ENCODE results near the gene TP53TG5.

TP53TG5 gene

GRCh38 chr20:45405571-45406259 is 27.6 kb upstream of the TP53TG5 start:
- DNase-seq (ENCODE audit: low read depth in 3 of 3): no peak

DNA sequence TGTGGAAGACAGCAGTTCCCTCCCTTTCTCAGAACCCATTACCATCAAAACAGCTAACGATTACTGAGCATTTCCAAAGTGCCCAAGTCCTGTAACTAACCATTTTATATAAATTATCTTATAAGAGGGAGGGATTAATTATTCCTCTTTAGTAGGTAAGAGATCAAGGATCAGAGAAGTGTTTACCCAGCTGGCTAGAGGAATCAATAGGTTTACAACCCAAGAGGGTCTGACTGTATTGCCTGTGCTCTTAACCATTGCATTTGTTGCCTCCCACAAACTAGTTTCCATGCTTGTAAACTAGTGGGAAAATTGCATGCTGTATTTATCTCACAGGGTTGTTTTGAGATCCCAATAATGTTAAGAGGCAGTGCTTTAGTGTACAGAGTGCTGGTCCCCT is 26.3 kb upstream of the TP53TG5 start:
- DNase-seq (ENCODE audit: low read depth in 3 of 3): no peak

DNA sequence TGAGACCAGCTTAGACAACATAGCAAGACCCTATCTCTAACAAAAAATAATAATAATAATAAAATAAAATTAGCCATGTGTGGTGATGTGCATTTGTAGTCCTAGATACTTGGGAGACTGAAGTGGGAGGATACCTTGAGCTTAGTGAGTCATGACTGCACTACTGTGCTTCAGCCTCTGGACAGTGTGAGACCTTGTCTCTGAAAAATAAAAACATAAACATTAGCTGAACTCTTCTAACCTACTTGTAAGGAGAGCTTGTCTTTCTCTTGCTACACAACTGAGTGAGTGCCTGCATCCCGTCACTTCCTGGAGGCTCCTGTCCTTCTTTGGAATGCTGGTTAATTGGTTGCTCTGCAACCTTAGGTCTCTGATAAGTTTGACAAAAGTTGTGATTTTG is 24.8 kb upstream of the TP53TG5 start:
- no peak for DNase-seq (ENCODE audit: low read depth in 3 of 3)

- DNase-seq (ENCODE audit: low read depth in 3 of 3): no peak
Observed at GRCh38 chr20:45400346-45401031, 22.4 kb upstream of the TP53TG5 start.

DNA sequence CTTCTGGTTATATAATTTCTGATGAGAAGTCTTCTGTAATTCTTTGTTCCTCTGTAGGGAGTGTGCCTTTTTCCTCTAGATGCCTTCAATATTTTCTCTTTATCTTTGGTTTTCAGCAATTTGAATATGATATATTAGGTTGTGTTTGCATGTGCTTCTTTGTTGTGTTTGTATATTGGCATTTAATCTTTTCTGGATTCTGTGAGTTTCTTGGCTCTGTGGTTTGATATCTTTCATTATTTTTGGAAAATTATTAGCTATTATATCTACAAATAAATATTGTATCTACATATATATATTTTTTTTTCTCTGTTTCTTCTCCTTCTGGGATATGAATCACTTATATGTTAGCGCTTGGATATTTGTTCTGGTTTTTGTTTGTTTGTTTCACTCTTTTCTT is 20.9 kb upstream of the TP53TG5 start:
- DNase-seq (ENCODE audit: low read depth in 3 of 3): no peak

- DNase-seq (ENCODE audit: low read depth in 3 of 3): no peak
Observed at GRCh38 chr20:45395114-45395415, 16.9 kb upstream of the TP53TG5 start.

GRCh38 chr20:45394221-45395113 is 16.3 kb upstream of the TP53TG5 start:
- DNase-seq (ENCODE audit: low read depth in 3 of 3): no peak

DNA sequence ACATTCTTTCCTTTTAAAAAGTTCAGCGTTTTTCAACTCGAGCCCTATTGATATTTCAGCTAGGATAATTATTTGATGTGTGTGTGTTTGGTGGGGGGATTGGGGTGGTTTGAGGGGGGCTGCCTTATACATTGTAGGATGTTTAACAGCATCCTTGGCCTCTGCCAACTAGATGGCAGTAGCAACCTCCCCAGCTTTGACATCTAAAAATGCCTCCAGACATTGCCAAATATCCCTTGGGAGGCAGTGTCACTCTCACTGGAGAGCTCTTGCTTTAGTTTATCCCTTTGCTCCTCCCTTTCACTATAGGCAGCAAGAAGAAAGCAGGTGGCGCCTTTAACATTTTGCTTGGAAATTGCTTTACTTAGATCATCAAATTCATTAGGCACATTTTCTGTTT is 14.6 kb upstream of the TP53TG5 start:
- no peak for DNase-seq (ENCODE audit: low read depth in 3 of 3)

DNA sequence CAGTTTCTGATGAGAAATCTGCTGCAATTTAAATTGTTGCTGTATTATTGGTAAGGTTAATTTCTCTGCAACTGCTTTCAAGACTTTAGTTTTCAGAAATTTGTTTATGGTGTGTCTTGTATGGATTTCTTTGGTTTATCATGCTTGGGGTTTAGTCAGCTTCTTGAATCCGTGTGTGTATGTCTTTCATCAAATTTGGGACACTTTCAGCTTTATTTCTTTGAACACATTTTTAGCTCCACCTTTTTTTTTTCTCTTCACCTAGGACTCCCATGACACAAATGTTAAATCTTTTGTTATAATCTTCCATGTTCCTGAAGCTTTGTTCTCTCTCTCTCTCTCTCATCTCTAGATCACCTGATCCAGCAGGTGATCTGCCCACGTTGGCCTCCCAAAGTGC is 13.4 kb upstream of the TP53TG5 start:
- DNase-seq (ENCODE audit: low read depth in 3 of 3): no peak

DNA sequence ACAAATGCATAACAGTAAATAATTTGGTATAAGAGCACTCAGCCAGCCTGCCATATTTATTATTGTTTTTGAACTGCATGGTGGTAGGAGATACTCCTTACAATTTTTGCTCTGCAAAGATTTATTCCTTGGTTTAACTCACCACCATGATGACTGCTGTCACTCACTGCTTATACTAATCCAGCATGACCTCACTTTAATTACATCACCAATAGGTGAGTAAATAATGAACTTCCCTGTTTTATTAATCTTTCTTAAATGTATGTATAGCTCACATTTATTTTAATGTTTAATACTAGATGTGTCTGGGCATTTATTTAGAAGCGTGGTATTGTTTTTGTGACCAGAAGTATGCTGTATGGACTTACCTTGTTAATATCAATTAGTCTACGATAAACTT is 12.8 kb upstream of the TP53TG5 start:
- no peak for DNase-seq (ENCODE audit: low read depth in 3 of 3)

DNA sequence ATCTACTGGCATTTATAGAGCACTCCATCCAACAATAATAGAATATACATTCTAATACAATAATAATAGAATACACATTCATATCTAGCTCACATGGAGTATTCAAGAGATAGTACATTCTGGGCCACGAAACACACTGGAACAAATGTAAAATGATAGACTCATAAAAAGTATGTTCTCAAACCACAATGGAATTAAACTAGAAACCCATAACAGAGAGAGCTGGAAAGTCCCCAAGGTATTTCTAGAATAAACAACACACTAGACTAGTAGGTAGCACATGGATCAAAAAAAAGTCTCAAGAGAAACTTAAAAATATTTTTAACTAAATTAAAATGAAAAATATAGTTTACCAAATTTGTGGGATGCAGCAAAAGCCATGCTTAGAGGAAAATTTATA is 9.1 kb upstream of the TP53TG5 start:
- no peak for DNase-seq (ENCODE audit: low read depth in 3 of 3)

- DNase-seq (ENCODE audit: low read depth in 3 of 3): no peak
Observed at GRCh38 chr20:45377269-45377668, 856 bp downstream of the TP53TG5 start.

DNA sequence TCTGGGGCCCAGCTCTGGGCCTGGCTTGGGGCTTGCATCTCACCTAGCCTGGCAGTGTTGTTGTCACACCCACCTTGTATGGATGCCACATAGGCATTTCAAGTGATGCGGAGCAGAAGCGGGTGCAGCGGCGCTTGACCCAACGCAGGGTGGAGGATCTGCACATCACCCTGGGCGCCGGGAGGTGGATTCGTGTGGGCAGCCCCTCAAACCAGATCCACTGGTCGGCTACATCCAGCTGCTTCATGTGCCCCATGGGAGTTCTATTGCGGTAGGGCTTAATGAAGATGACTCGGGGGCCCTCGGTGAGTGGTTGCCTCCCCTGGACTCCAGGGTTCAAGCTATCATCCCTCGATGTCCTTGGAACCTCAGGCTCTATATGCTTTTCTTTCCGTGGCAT is 3.2 kb downstream of the TP53TG5 start:
- DNase-seq (ENCODE audit: low read depth in 3 of 3): no peak

GRCh38 chr20:45374101-45374467 is 4.0 kb downstream of the TP53TG5 start:
- no peak for DNase-seq (ENCODE audit: low read depth in 3 of 3)

- DNase-seq (ENCODE audit: low read depth in 3 of 3): peak; percentile 81 to 90 (median 85)
Observed at GRCh38 chr20:45373353-45374100, 4.6 kb downstream of the TP53TG5 start.

GRCh38 chr20:45372646-45373352 is 5.3 kb downstream of the TP53TG5 start:
- DNase-seq (ENCODE audit: low read depth in 3 of 3): no peak

GRCh38 chr20:45372241-45372640 is 5.9 kb downstream of the TP53TG5 start:
- DNase-seq (ENCODE audit: low read depth in 3 of 3): no peak

GRCh38 chr20:45370571-45371160 is 7.5 kb downstream of the TP53TG5 start:
- DNase-seq (ENCODE audit: low read depth in 3 of 3): no peak

GRCh38 chr20:45368221-45368980 is 9.7 kb downstream of the TP53TG5 start:
- no peak for DNase-seq (ENCODE audit: low read depth in 3 of 3)

DNA sequence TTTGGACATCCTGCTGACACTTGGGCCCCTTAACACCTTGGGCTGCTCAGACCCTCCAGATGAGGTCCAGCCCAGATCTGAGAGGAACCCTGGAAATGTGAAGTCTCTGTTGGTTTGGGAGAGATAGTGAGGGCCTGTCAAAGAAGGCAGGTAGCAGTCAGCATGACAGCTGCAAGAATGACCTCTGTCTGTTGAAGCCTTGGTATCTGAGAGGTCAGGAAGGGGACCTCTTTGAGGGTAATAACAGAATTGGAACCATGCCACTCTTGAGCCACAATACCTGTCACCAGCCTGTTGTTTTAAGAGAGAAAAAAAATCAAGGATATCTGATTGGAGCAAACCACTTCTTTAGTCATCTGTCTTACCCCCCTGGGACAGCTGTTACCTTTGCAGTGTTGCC is 11.0 kb downstream of the TP53TG5 start:
- no peak for DNase-seq (ENCODE audit: low read depth in 3 of 3)
